DOHH2 (cell line): Measurements from ENCODE around the gene UBAP1.

Experiments
- CTCF ChIP-seq: fragments of 200-600 bp; sonication (generic); IDR thresholded peaks from one replicate; pipeline ENCODE4 v1.5.1; 2014; ENCODE audit warnings: antibody characterized with exemption, mild to moderate bottlenecking, low read depth, low read length; ENCODE audit not compliant: poor library complexity, severe bottlenecking
- EZH2phosphoT487 ChIP-seq: fragments of 200-600 bp; sonication (generic); IDR thresholded peaks from 2 replicates; pipeline ENCODE4 v1.6.1; 2017; ENCODE audit warnings: borderline replicate concordance, mild to moderate bottlenecking, antibody characterized with exemption, low read length, moderate library complexity, mixed read lengths

GRCh38 chr9:34240006-34240405, 61.2 kb downstream of the UBAP1 start:
- TF ChIP-seq CTCF (no peak), EZH2phosphoT487 (no peak)
